CD14-positive monocyte (primary cell): Measurements from ENCODE around the gene STMN3. TPM values are rescaled to one million over a fixed set of nuclear protein-coding genes. Genes with fewer than 3 reads are reported as not detected.
A peak's percentile ranks its signal among the peaks of the same experiment; 100 is the strongest.

Experiments used
- DNase-seq, 3 donors: peaks; one replicate each; pipeline ENCODE4 v3.0.0-alpha.2; 2011 to 2022
- H2AFZ ChIP-seq: 2 replicates; pipeline ENCODE4 v1.6.0; 2012; ENCODE audit warnings: mild to moderate bottlenecking, low read depth, low read length, inconsistent platforms; ENCODE audit not compliant: insufficient read depth, poor library complexity, severe bottlenecking
- H3K27ac ChIP-seq, 2 donors: 1 replicate in 1 of 2; 2 replicates in 1 of 2; pipeline ENCODE4 v1.5.1; 2012 to 2013; ENCODE audit warnings: low read length in 2 of 2, control low read depth in 1 of 2, inconsistent platforms in 1 of 2, low read depth in 1 of 2, mild to moderate bottlenecking in 1 of 2
- H3K27me3 ChIP-seq, 2 donors: one replicate each; pipeline versions ENCODE4 v1.6.0 to v1.6.1; 2011 to 2013; ENCODE audit warnings: low read length in 2 of 2; ENCODE audit not compliant: control insufficient read depth in 2 of 2, insufficient read depth in 2 of 2
- H3K36me3 ChIP-seq, 2 donors: replicated peaks in 1 of 2; 1 replicate in 1 of 2; 2 replicates in 1 of 2; pipeline versions ENCODE4 v1.5.1 to v1.6.1; 2012 to 2013; ENCODE audit warnings: low read length in 2 of 2, control low read depth in 1 of 2, inconsistent platforms in 1 of 2, mild to moderate bottlenecking in 1 of 2; ENCODE audit not compliant: insufficient read depth in 2 of 2, control insufficient read depth in 1 of 2
- H3K4me1 ChIP-seq, 2 donors: 1 replicate in 1 of 2; 2 replicates in 1 of 2; pipeline versions ENCODE4 v1.5.1 to v1.6.1; 2012 to 2013; ENCODE audit warnings: low read length in 2 of 2, control low read depth in 1 of 2, inconsistent platforms in 1 of 2, mild to moderate bottlenecking in 1 of 2, moderate library complexity in 1 of 2; ENCODE audit not compliant: insufficient read depth in 2 of 2, control insufficient read depth in 1 of 2
- H3K4me2 ChIP-seq: replicated peaks from 2 replicates; pipeline ENCODE3; 2012; ENCODE audit warnings: low read length, moderate library complexity, mild to moderate bottlenecking; ENCODE audit not compliant: poor library complexity, severe bottlenecking; ENCODE audit errors: extremely low read depth
- H3K4me3 ChIP-seq, 3 experiments: fragments of 200-600 bp in 1 of 3; sonication (generic) in 1 of 3; replicated peaks in 1 of 3; 1 replicate in 2 of 3; 2 replicates in 1 of 3; pipeline ENCODE4 v1.5.1; 2011 to 2013; ENCODE audit warnings: low read length in 3 of 3, mild to moderate bottlenecking in 3 of 3, control low read depth in 2 of 3, low read depth in 2 of 3, inconsistent platforms in 1 of 3, moderate library complexity in 1 of 3
- H3K79me2 ChIP-seq: 2 replicates; pipeline ENCODE4 v1.6.0; 2012; ENCODE audit warnings: mild to moderate bottlenecking, control low read depth, inconsistent platforms, low read length, moderate library complexity; ENCODE audit not compliant: insufficient read depth
- H3K9ac ChIP-seq: 2 replicates; pipeline ENCODE4 v1.6.0; 2017; ENCODE audit warnings: low read length, mild to moderate bottlenecking; ENCODE audit not compliant: insufficient read depth, poor library complexity, severe bottlenecking
- H3K9me3 ChIP-seq, 2 donors: replicated peaks in 1 of 2; 1 replicate in 1 of 2; 2 replicates in 1 of 2; pipeline versions ENCODE4 v1.5.1 to v1.6.1; 2012 to 2013; ENCODE audit warnings: low read length in 2 of 2, control low read depth in 1 of 2; ENCODE audit not compliant: control insufficient read depth in 1 of 2, insufficient read depth in 1 of 2
- H4K20me1 ChIP-seq: 2 replicates; pipeline ENCODE4 v1.6.0; 2012; ENCODE audit warnings: mild to moderate bottlenecking, low read length, control low read depth, moderate library complexity; ENCODE audit not compliant: insufficient read depth
- H3K27ac Mint-ChIP-seq, 7 donors: one replicate each; pipeline ENCODE4 v1.8.0; 2020; ENCODE audit warnings: mild to moderate bottlenecking in 7 of 7, mixed read lengths in 7 of 7, moderate library complexity in 6 of 7, inconsistent platforms in 2 of 7
- H3K27me3 Mint-ChIP-seq, 3 donors: one replicate each; pipeline ENCODE4 v1.8.0; 2021 to 2022; ENCODE audit warnings: low read depth in 3 of 3, mild to moderate bottlenecking in 3 of 3, mixed read lengths in 3 of 3, moderate library complexity in 3 of 3, inconsistent platforms in 1 of 3
- H3K36me3 Mint-ChIP-seq, 2 donors: one replicate each; pipeline ENCODE4 v1.8.0; 2020; ENCODE audit warnings: mixed read lengths in 2 of 2, inconsistent platforms in 1 of 2, mild to moderate bottlenecking in 1 of 2
- H3K4me1 Mint-ChIP-seq: one replicate; pipeline ENCODE4 v1.8.0; 2020; ENCODE audit warnings: mild to moderate bottlenecking, mixed read lengths
- H3K4me3 Mint-ChIP-seq, 2 donors: one replicate each; pipeline ENCODE4 v1.8.0; 2020; ENCODE audit warnings: mild to moderate bottlenecking in 2 of 2, mixed read lengths in 2 of 2, moderate library complexity in 1 of 2
- H3K9me3 Mint-ChIP-seq, 7 donors: one replicate each; pipeline ENCODE4 v1.8.0; 2020 to 2022; ENCODE audit warnings: mixed read lengths in 7 of 7, mild to moderate bottlenecking in 6 of 7, moderate library complexity in 6 of 7, inconsistent platforms in 2 of 7
- WGBS: methylation state at CpG from one replicate; pipeline ENCODE4 v1.1.5; 2013; ENCODE audit warnings: missing lambda C conversion rate; ENCODE audit not compliant: insufficient coverage; 5-methylcytosine and 5-hydroxymethylcytosine counted together
- intact Hi-C, 2 donors: fragments of 100-400 bp; cut with micrococcal nuclease; formaldehyde crosslinking; loops; one replicate each; pipeline versions ENCODE4 v1.15.0 to v1.15.1; 2023
- polyA plus RNA-seq, 3 donors: library from polyadenylated mRNA; depleted of rRNA in 1 of 3; unstranded in 2 of 3; stranded (reverse) in 1 of 3; fragments of 300-500 nt in 2 of 3; fragments of >200 nt in 1 of 3; fragmentation: Illumina TruSeq in 2 of 3; gene quantifications; 1 replicate in 2 of 3; 2 replicates in 1 of 3; pipeline ENCODE4 v1.2.3, GENCODE V29; 2012 to 2021
- TF ChIP-seq, protein P1 (sequence below): fragments of 200-600 bp; IDR thresholded peaks from one replicate; pipeline ENCODE4 v1.8.0; 2022; ENCODE audit warnings: antibody characterized with exemption, mild to moderate bottlenecking

The STMN3 gene
- polyA plus RNA-seq, 3 donors, result 0.10 to 8.1 (median 0.15) TPM

DNA sequence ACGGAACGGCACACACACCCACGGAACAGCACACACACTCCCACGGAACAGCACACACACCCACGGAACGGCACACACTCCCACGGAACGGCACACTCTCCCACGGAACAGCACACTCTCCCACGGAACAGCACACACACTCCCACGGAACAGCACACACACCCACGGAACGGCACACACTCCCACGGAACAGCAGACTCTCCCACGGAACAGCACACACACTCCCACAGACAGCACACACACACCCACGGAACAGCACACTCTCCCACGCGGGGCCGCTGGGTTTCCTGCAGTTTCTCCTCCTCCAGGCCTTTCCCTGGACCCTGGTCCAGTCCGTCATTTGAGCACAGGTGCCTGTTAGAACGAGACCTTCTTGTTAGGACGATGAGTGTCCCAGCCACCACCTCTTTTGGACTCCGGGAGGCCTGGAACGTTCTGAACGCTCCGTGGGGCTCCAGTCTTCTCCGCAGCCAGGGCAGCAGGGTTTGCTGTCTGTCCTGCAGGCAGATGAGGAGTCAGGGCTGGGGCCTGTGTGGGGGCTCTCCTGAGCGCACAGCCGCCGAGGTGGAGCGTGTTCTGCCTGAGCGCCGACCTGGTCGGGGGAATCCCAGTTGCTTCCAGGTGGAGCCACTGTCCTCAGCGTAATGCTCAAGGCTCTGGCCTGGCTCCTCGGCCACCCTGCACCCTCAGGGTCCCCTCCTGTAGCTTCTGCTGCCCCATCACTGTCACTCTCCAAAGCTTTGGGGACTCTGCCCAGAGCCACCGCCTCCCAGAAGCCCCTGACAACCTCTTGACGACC is 25.6 kb upstream of the STMN3 start:
- H3K36me3 ChIP-seq, result peaks cover 29 to 56% of the 10 kb centered on the region in 2 donors

DNA sequence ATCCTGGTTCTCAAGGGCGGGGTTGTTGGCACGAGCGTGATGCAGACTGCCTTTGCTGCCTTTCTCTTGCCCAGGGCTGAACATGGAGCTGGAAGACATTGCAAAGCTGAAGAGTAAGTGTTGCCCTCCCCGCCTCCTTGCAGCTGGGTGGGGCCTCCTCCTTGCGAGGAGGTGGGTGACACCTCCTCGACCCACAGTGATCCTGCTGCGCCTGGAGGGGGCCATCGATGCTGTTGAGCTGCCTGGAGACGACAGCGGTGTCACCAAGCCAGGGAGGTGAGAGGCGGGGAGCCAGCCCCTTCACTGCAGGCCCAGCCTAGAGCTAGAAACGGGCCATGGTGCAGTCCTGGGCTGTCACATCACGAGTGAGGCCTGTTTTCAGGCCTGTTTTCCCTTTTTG is 24.8 kb upstream of the STMN3 start:
- Histone ChIP-seq H3K9ac (no peak overlapping the region), H3K4me1 (peaks cover 0 to 7% of the 10 kb centered on the region in 2 donors), H3K9me3 (no peaks in the 10 kb centered on the region), H3K4me3 (no peak overlapping the region), H3K27ac (no peak overlapping the region), H3K4me2 (no peak overlapping the region), H3K27me3 (no peaks in the 10 kb centered on the region), H3K79me2 (no peaks in the 10 kb centered on the region), H3K36me3 (peaks cover 31 to 59% of the 10 kb centered on the region in 2 donors), H4K20me1 (no peaks in the 10 kb centered on the region), H2AFZ (no peak overlapping the region)
- Mint-ChIP-seq H3K36me3 (peaks cover 31 to 60% of the 10 kb centered on the region in 2 donors), H3K9me3 (no peaks in the 10 kb centered on the region), H3K27ac (peak overlapping the region in 1 of 7 donors; percentile 71), H3K4me1 (no peaks in the 10 kb centered on the region), H3K27me3 (no peaks in the 10 kb centered on the region), H3K4me3 (no peak overlapping the region)
- TF ChIP-seq, protein P1, sequence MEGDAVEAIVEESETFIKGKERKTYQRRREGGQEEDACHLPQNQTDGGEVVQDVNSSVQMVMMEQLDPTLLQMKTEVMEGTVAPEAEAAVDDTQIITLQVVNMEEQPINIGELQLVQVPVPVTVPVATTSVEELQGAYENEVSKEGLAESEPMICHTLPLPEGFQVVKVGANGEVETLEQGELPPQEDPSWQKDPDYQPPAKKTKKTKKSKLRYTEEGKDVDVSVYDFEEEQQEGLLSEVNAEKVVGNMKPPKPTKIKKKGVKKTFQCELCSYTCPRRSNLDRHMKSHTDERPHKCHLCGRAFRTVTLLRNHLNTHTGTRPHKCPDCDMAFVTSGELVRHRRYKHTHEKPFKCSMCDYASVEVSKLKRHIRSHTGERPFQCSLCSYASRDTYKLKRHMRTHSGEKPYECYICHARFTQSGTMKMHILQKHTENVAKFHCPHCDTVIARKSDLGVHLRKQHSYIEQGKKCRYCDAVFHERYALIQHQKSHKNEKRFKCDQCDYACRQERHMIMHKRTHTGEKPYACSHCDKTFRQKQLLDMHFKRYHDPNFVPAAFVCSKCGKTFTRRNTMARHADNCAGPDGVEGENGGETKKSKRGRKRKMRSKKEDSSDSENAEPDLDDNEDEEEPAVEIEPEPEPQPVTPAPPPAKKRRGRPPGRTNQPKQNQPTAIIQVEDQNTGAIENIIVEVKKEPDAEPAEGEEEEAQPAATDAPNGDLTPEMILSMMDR, result no peak
- 95% methylated on average over 13 of the region's 13 CpGs for WGBS
- intact Hi-C loops, result no loop called here
- DNase-seq, result no peak

More for the DNA sequence above, 25.6 kb upstream of the STMN3 start:
- Mint-ChIP-seq H3K27ac (peak overlapping the region in 1 of 7 donors; percentile 46), H3K4me3 (no peak overlapping the region), H3K9me3 (peaks cover 0 to 2% (median 0%) of the 10 kb centered on the region in 7 donors), H3K36me3 (peaks cover 33 to 57% of the 10 kb centered on the region in 2 donors), H3K4me1 (no peaks in the 10 kb centered on the region), H3K27me3 (no peaks in the 10 kb centered on the region)
- H3K9me3 ChIP-seq, result no peaks in the 10 kb centered on the region
- TF ChIP-seq, protein P1, result no peak
- peaks cover 0 to 7% of the 10 kb centered on the region in 2 donors for H3K4me1 ChIP-seq
- H3K27me3 ChIP-seq, result no peaks in the 10 kb centered on the region
- no peaks in the 10 kb centered on the region for H3K79me2 ChIP-seq
- no peak overlapping the region for H3K27ac ChIP-seq
- no peak overlapping the region for H3K9ac ChIP-seq
- no peak overlapping the region for H3K4me2 ChIP-seq
- WGBS, result 93% methylated on average over 33 of the region's 38 CpGs
- H2AFZ ChIP-seq, result no peak overlapping the region
- no peaks in the 10 kb centered on the region for H4K20me1 ChIP-seq
- DNase-seq, result no peak
- intact Hi-C loops, result no loop called here
- no peak overlapping the region for H3K4me3 ChIP-seq
